HG03575 (cell line): ENCODE results near the gene KPNA1.

Experiments
- ATAC-seq: cut with Tn5 transposase; IDR thresholded peaks from one replicate; pipeline ENCODE4 v1.9.1; 2021; ENCODE audit not compliant: unreplicated experiment, insufficient number of reproducible peaks, low FRiP score; ENCODE audit errors: extremely low read depth

The KPNA1 gene

GRCh38 chr3:122435950-122436349 is 78.8 kb downstream of the KPNA1 start:
- no peak for ATAC-seq

GRCh38 chr3:122430371-122430770 is 84.4 kb downstream of the KPNA1 start:
- no peak for ATAC-seq

- ATAC-seq: no peak
These were observed 86.8 kb downstream of the KPNA1 start for GRCh38 chr3:122427857-122428471.

GRCh38 chr3:122421836-122422235 is 92.9 kb downstream of the KPNA1 start:
- ATAC-seq: no peak

- ATAC-seq: no peak
These were observed 93.6 kb downstream of the KPNA1 start for GRCh38 chr3:122421101-122421500.

GRCh38 chr3:122416966-122417365 is 97.8 kb downstream of the KPNA1 start:
- ATAC-seq: no peak

GRCh38 chr3:122415762-122416654 is 98.7 kb downstream of the KPNA1 start, which contains the start of gene WDR5B:
TSS of gene WDR5B (minus strand) at chr3:122416062. CDS start at chr3:122415528, 534 bp downstream.
- ATAC-seq: peak; percentile 42

GRCh38 chr3:122415104-122415744 is 99.5 kb downstream of the KPNA1 start:
- peak; percentile 26 for ATAC-seq

- ATAC-seq: no peak
These were observed 100.3 kb downstream of the KPNA1 start for GRCh38 chr3:122414391-122414790.

- ATAC-seq: no peak
These were observed 104.1 kb downstream of the KPNA1 start for GRCh38 chr3:122410639-122411038.

GRCh38 chr3:122410111-122410510 is 104.6 kb downstream of the KPNA1 start:
- ATAC-seq: no peak

- no peak for ATAC-seq
These were observed 105.3 kb downstream of the KPNA1 start for GRCh38 chr3:122409446-122409845.

GRCh38 chr3:122407946-122408345 is 106.8 kb downstream of the KPNA1 start:
- ATAC-seq: no peak

GRCh38 chr3:122406198-122406597 is 108.5 kb downstream of the KPNA1 start:
- no peak for ATAC-seq

GRCh38 chr3:122405015-122405414 is 109.7 kb downstream of the KPNA1 start:
- ATAC-seq: no peak

GRCh38 chr3:122403489-122403888 is 111.2 kb downstream of the KPNA1 start:
- ATAC-seq: no peak

GRCh38 chr3:122398920-122399319 is 115.8 kb downstream of the KPNA1 start:
- ATAC-seq: no peak

- ATAC-seq: no peak
These were observed 117.5 kb downstream of the KPNA1 start for GRCh38 chr3:122397201-122397600.

- no peak for ATAC-seq
These were observed 118.2 kb downstream of the KPNA1 start for GRCh38 chr3:122396511-122396910.

- ATAC-seq: no peak
These were observed 119.2 kb downstream of the KPNA1 start for GRCh38 chr3:122395582-122395981.
